ENCODE results near the gene SLC22A7.

The SLC22A7 gene

GRCh38 chr6:43277643-43278523 is 20.2 kb upstream of the SLC22A7 start:
- H3K9me3 ChIP-seq (replicated peaks; ENCODE audit: insufficient read depth, low read length) = no peaks in the 10 kb centered on the region
- no peaks in the 10 kb centered on the region for H3K4me1 ChIP-seq (ENCODE audit: low read length)
- no peak overlapping the region for H3K27ac ChIP-seq (ENCODE audit: low read length)
- no peaks in the 10 kb centered on the region for H3K9me2 ChIP-seq (replicated peaks; ENCODE audit: insufficient read depth, low read length)
- H3K27me3 ChIP-seq (replicated peaks; ENCODE audit: insufficient read depth, low read length) = peaks cover 47% of the 10 kb centered on the region
- H4K20me1 ChIP-seq (ENCODE audit: insufficient read depth, low read length) = no peaks in the 10 kb centered on the region
- no peaks in the 10 kb centered on the region for H3K79me2 ChIP-seq (ENCODE audit: low read length)
- H3K4me2 ChIP-seq (ENCODE audit: low read depth, low read length) = no peak overlapping the region
- no peaks in the 10 kb centered on the region for H3K36me3 ChIP-seq (replicated peaks; ENCODE audit: insufficient read depth, low read length)
- no peak overlapping the region for H3K4me3 ChIP-seq (ENCODE audit: low read length)
- TF ChIP-seq EZH2phosphoT487 (IDR thresholded peaks at IDR 0.05; ENCODE audit: low read length) = no peak
- no peak for TF ChIP-seq EZH2 (optimal IDR thresholded peaks at IDR 0.05; ENCODE audit: low read depth, low read length)
- TF ChIP-seq, protein P1, sequence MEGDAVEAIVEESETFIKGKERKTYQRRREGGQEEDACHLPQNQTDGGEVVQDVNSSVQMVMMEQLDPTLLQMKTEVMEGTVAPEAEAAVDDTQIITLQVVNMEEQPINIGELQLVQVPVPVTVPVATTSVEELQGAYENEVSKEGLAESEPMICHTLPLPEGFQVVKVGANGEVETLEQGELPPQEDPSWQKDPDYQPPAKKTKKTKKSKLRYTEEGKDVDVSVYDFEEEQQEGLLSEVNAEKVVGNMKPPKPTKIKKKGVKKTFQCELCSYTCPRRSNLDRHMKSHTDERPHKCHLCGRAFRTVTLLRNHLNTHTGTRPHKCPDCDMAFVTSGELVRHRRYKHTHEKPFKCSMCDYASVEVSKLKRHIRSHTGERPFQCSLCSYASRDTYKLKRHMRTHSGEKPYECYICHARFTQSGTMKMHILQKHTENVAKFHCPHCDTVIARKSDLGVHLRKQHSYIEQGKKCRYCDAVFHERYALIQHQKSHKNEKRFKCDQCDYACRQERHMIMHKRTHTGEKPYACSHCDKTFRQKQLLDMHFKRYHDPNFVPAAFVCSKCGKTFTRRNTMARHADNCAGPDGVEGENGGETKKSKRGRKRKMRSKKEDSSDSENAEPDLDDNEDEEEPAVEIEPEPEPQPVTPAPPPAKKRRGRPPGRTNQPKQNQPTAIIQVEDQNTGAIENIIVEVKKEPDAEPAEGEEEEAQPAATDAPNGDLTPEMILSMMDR (IDR thresholded peaks at IDR 0.05; ENCODE audit: low read length) = no peak
- H3K9ac ChIP-seq (ENCODE audit: low read length) = no peak overlapping the region
- H3F3A ChIP-seq (ENCODE audit: insufficient read depth, low read length) = no peaks in the 10 kb centered on the region
- no peak for DNase-seq
- no peak overlapping the region for H2AFZ ChIP-seq (ENCODE audit: low read length)

DNA sequence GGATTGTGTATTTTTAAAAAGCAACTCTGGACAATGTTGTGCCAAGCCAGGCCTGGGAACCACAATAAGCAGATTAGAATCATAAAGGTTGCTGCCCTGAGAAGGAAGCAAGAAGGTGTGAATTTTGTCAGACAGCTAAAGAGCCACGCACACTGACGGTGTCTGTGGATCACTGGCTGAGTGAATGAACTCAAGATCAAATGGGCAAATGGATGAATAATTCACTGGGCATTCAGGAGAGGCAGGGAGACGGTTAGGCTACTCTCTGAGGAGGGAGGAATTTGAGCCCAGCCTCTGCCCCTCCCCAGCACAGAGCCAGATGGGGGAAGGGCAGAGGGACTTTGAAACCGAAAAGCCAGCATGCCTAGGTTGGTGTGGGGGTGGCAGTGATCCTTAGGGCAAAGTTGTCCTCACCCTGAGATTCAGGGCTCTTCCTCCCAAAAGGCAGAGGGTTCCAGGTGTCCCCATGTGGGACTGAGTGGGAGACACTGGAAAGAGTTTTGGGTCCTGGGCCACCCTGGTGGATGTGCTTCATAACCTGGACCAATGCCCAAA is 19.5 kb upstream of the SLC22A7 start:
- Histone ChIP-seq H3K4me2 (ENCODE audit: low read depth, low read length) (no peak overlapping the region), H3K79me2 (ENCODE audit: low read length) (no peaks in the 10 kb centered on the region), H2AFZ (ENCODE audit: low read length) (no peak overlapping the region), H3F3A (ENCODE audit: insufficient read depth, low read length) (no peaks in the 10 kb centered on the region), H3K9ac (ENCODE audit: low read length) (no peak overlapping the region), H3K4me3 (ENCODE audit: low read length) (no peak overlapping the region), H3K9me3 (replicated peaks; ENCODE audit: insufficient read depth, low read length) (no peaks in the 10 kb centered on the region), H3K36me3 (replicated peaks; ENCODE audit: insufficient read depth, low read length) (no peaks in the 10 kb centered on the region), H3K27me3 (replicated peaks; ENCODE audit: insufficient read depth, low read length) (peaks cover 47% of the 10 kb centered on the region), H4K20me1 (ENCODE audit: insufficient read depth, low read length) (no peaks in the 10 kb centered on the region), H3K27ac (ENCODE audit: low read length) (no peak overlapping the region), H3K4me1 (ENCODE audit: low read length) (no peaks in the 10 kb centered on the region), H3K9me2 (replicated peaks; ENCODE audit: insufficient read depth, low read length) (no peaks in the 10 kb centered on the region)
- no peak for TF ChIP-seq EZH2 (optimal IDR thresholded peaks at IDR 0.05; ENCODE audit: low read depth, low read length)
- no peak for TF ChIP-seq EZH2phosphoT487 (IDR thresholded peaks at IDR 0.05; ENCODE audit: low read length)
- TF ChIP-seq, protein P1 (IDR thresholded peaks at IDR 0.05; ENCODE audit: low read length) = no peak
- DNase-seq = no peak

DNA sequence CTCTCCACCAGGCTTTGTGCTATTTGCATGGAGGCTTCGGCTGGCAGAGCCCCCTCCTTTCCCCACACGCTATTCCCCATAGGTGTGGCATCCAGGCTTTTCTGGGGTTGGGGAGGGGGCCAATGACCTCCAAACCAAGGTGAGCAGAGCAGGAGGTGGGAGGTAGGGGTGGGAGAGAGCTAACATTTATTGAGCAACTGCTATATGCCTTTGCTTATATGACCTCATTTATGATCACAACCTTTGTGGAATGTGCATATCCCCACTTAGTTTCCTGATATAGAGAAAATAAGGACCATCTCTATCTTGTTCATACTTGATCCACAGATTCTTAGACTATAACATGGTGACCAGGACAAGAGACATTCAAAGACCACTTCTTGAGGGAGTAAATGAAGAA is 17.8 kb upstream of the SLC22A7 start:
- no peak for DNase-seq
- Histone ChIP-seq H3K9ac (ENCODE audit: low read length) (no peak overlapping the region), H4K20me1 (ENCODE audit: insufficient read depth, low read length) (no peaks in the 10 kb centered on the region), H3F3A (ENCODE audit: insufficient read depth, low read length) (no peaks in the 10 kb centered on the region), H3K27ac (ENCODE audit: low read length) (no peak overlapping the region), H3K27me3 (replicated peaks; ENCODE audit: insufficient read depth, low read length) (peaks cover 53% of the 10 kb centered on the region), H3K36me3 (replicated peaks; ENCODE audit: insufficient read depth, low read length) (no peaks in the 10 kb centered on the region), H3K4me1 (ENCODE audit: low read length) (no peaks in the 10 kb centered on the region), H3K9me2 (replicated peaks; ENCODE audit: insufficient read depth, low read length) (no peaks in the 10 kb centered on the region), H3K79me2 (ENCODE audit: low read length) (no peaks in the 10 kb centered on the region), H2AFZ (ENCODE audit: low read length) (no peak overlapping the region), H3K4me2 (ENCODE audit: low read depth, low read length) (no peak overlapping the region), H3K9me3 (replicated peaks; ENCODE audit: insufficient read depth, low read length) (no peaks in the 10 kb centered on the region), H3K4me3 (ENCODE audit: low read length) (no peak overlapping the region)
- no peak for TF ChIP-seq EZH2 (optimal IDR thresholded peaks at IDR 0.05; ENCODE audit: low read depth, low read length)
- no peak for TF ChIP-seq EZH2phosphoT487 (IDR thresholded peaks at IDR 0.05; ENCODE audit: low read length)
- TF ChIP-seq, protein P1 (IDR thresholded peaks at IDR 0.05; ENCODE audit: low read length) = no peak
